RWPE1 (cell line): ENCODE results near the gene SMYD3.

ENCODE experiments used
- CTCF ChIA-PET: fragments of 350-600 bp; sonication (Branson Sonifier 250); formaldehyde crosslinking; extraction: SDS; loops from one replicate; lab custom pipeline; 2021; lab: Yijun Ruan, JAX
- POLR2A ChIA-PET: fragments of 400-600 bp; formaldehyde crosslinking; extraction: SDS; loops from one replicate; lab custom pipeline; 2020; ENCODE audit warnings: antibody characterized with exemption; ENCODE audit not compliant: low non-redundant PET; lab: Yijun Ruan, JAX
- DNase-seq: peaks from one replicate; pipeline ENCODE4 v3.0.0; 2012; ENCODE audit warnings: low spot score
- H3K27ac ChIP-seq: fragments of 450-650 bp; 2 replicates; pipeline ENCODE4 v1.5.1; 2017
- TF ChIP-seq, protein P1 (sequence below): fragments of 450-650 bp; conservative IDR thresholded peaks from 2 replicates; pipeline ENCODE4 v1.5.1; 2017; ENCODE audit warnings: low read depth, mild to moderate bottlenecking

SMYD3 gene

GRCh38 chr1:246418565-246419312 lies 88.3 kb downstream of the SMYD3 start:
- TF ChIP-seq, protein P1, sequence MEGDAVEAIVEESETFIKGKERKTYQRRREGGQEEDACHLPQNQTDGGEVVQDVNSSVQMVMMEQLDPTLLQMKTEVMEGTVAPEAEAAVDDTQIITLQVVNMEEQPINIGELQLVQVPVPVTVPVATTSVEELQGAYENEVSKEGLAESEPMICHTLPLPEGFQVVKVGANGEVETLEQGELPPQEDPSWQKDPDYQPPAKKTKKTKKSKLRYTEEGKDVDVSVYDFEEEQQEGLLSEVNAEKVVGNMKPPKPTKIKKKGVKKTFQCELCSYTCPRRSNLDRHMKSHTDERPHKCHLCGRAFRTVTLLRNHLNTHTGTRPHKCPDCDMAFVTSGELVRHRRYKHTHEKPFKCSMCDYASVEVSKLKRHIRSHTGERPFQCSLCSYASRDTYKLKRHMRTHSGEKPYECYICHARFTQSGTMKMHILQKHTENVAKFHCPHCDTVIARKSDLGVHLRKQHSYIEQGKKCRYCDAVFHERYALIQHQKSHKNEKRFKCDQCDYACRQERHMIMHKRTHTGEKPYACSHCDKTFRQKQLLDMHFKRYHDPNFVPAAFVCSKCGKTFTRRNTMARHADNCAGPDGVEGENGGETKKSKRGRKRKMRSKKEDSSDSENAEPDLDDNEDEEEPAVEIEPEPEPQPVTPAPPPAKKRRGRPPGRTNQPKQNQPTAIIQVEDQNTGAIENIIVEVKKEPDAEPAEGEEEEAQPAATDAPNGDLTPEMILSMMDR = no peak
- POLR2A ChIA-PET = no interaction called here
- no peak overlapping the region for H3K27ac ChIP-seq

DNA sequence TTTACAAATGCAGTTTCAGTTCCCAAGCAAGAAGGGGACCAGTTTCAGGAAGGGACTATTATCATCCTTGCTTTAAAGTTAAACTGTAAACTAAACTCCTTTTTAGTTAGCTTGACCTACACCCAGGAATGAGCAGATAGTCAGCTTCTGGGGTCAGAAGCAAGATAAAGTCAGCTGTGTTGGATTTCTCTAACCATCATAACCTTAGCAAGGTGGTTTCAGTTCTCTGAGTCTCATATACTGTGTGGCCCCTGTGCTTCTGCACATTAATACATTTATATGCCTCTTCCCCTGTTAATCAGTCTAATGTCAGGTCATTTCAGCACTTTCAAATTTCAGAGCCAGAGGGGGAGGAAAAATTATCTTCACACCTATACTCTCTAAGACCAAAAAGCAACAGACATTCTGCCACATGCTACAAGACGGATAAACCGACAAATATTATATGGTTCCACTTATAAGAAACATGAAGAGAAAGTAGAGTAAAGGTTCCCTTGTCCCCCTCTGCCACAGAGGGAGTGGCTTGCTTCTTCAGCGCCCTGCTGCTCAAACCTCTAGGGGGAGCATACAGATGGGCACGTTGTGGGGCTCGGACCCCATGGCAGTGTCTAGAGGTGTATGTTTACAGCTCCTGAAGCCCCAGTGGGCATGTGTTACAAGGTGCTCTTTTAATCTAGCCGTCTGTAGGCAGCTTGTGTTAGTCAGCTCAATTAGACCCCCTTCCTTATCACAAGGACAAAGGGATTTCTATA lies 89.1 kb downstream of the SMYD3 start:
- POLR2A ChIA-PET = no interaction called here
- CTCF ChIA-PET = interaction anchor here (0.6 kb wide), 1 partner anchor 150 kb away, joined by 4 read pairs; no protein-coding TSS in a partner anchor
- TF ChIP-seq, protein P1 = no peak
- DNase-seq = no peak
- no peak overlapping the region for H3K27ac ChIP-seq

More at GRCh38 chr1:246418565-246419312, 88.3 kb downstream of the SMYD3 start:
- CTCF ChIA-PET = interaction anchor here (0.6 kb wide), 1 partner anchor 150 kb away, joined by 4 read pairs; no protein-coding TSS in a partner anchor
- no peak for DNase-seq

DNA sequence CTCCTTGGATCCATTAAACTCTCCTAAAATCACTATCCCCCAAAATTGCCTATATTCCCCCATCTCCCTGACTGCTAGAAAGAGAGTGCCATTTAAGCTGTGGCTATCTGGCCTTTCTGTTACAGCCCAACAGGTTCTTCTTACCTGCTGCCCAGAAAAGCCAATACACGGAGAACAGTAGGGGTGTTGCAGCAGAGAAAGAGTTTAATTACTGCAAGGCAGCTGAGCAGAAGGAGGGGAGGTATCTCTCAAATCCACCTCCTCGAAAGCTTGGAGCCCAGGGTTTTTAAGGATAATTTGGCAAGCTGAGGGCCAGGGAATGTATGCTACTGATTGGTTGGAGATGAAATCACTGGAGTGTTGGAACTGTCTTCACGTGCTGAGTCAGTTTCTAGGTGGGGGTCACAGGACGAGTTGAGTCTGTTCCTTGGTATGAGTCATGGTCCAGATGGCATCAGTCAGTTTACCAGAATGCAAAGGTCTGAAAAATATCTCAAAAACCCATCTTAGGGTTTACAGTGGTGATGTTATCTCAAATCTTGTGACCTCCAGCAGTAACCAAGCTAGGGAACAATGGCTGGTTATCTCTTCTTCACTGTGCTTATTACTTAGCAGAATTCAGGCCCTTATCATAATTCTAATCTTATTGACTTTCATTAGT lies 89.8 kb downstream of the SMYD3 start:
- no peak overlapping the region for H3K27ac ChIP-seq
- ChIA-PET POLR2A (no interaction called here), CTCF (interaction anchor here (0.5 kb wide), 1 partner anchor 1261 kb away, joined by 3 read pairs; no protein-coding TSS in a partner anchor)
- no peak for DNase-seq
- TF ChIP-seq, protein P1 = no peak

DNA sequence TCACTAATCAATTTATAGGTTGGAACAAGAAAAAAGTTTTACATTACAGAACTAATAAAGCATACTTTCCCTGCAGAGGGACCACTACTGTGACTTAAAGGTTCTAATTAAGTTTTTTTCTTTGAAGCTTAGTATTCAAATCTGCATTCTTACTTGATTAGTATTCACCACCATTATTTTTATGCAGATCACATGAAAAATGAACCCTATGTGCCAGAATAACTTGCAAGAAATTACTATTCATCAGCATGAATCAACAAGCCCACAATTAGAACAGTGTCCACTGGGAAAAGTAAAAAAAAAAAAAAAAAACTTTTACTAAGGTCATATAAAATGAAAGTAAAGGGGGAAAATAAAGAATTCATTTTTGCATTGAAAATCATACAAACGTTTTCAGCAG lies 90.8 kb downstream of the SMYD3 start:
- DNase-seq = no peak
- CTCF ChIA-PET = no interaction called here

GRCh38 chr1:246415028-246415427 lies 92.1 kb downstream of the SMYD3 start:
- TF ChIP-seq, protein P1 = no peak
- ChIA-PET POLR2A (no interaction called here), CTCF (no interaction called here)
- no peak overlapping the region for H3K27ac ChIP-seq
- DNase-seq = no peak

More for the DNA sequence above, 90.8 kb downstream of the SMYD3 start:
- POLR2A ChIA-PET = no interaction called here
- H3K27ac ChIP-seq = no peak overlapping the region
- TF ChIP-seq, protein P1 = no peak

GRCh38 chr1:246413430-246413829 lies 93.6 kb downstream of the SMYD3 start:
- TF ChIP-seq, protein P1 = no peak
- CTCF ChIA-PET = interaction anchor here (1.2 kb wide), 1 partner anchor 9 kb away, joined by 8 read pairs; no protein-coding TSS in a partner anchor
- no peak for DNase-seq
- POLR2A ChIA-PET = no interaction called here
- no peak overlapping the region for H3K27ac ChIP-seq
